Measurements from ENCODE around the gene LIPA. TPM values are rescaled to one million over a fixed set of nuclear protein-coding genes. Genes with fewer than 3 reads are reported as not detected.

LIPA gene
- total and polyA plus RNA-seq, 9 of the 15 experiments (the other 6 are each of a cell fraction or from before 2014, with no cell fraction given): 0.07 to 0.40 (median 0.15) TPM; not detected in 1

GRCh38 chr10:89257581-89257980, 6.0 kb upstream of the LIPA start:
- in situ Hi-C loops (cut with MboI) (no loop called here), intact Hi-C loops (cut with micrococcal nuclease) (no loop called here)
- Histone ChIP-seq H3K9ac (ENCODE audit: insufficient read depth in 1 of 2, low read depth in 2 of 2, low read length in 2 of 2) (no peak overlapping the region), H3K79me2 (ENCODE audit: control insufficient read depth, insufficient read depth, low read length) (no peaks in the 10 kb centered on the region), H3K36me3 (ENCODE audit: control insufficient read depth, insufficient read depth, low read length) (no peaks in the 10 kb centered on the region), H3K4me2 (ENCODE audit: insufficient read depth, low read length) (no peak overlapping the region), H4K20me1 (replicated peaks; ENCODE audit: control insufficient read depth, insufficient read depth, low read length) (no peaks in the 10 kb centered on the region), H3K9me3 (replicated peaks; ENCODE audit: control insufficient read depth, insufficient read depth, low read depth, low read length) (no peaks in the 10 kb centered on the region), H2AFZ (ENCODE audit: low read depth, low read length) (no peak overlapping the region), H3K4me1 (replicated peaks in 1 of 2; ENCODE audit: control insufficient read depth in 2 of 2, insufficient read depth in 2 of 2, low read length in 2 of 2) (no peaks in the 10 kb centered on the region), H3K27me3 (ENCODE audit: control insufficient read depth in 2 of 2, insufficient read depth in 2 of 2, low read length in 2 of 2) (no peaks in the 10 kb centered on the region), H3K9me1 (ENCODE audit: control insufficient read depth, insufficient read depth, low read length) (no peaks in the 10 kb centered on the region), H3K27ac (ENCODE audit: extremely low read depth, low read depth, low read length) (no peak overlapping the region), H3K4me3 (no peak overlapping the region)
- ChIA-PET POLR2A (no interaction called here), CTCF (ENCODE audit: low intra/inter-chr PET ratio) (no interaction called here)
- no TSS peak for BruUV-seq (replicated peaks)
- no peak for ATAC-seq
- TF ChIP-seq HCFC1 (IDR thresholded peaks at IDR 0.05; ENCODE audit: low read depth, low read length): no peak
- TF ChIP-seq E2F6 (IDR thresholded peaks at IDR 0.05; ENCODE audit: borderline replicate concordance in 1 of 2, extremely low read depth in 1 of 2, insufficient read depth in 1 of 2, insufficient read length in 1 of 2, low read depth in 1 of 2, low read length in 1 of 2, poor library complexity in 1 of 2, severe bottlenecking in 1 of 2): no peak
- no peak for TF ChIP-seq JUN (IDR thresholded peaks at IDR 0.05; ENCODE audit: borderline replicate concordance, low read depth, low read length)
- TF ChIP-seq JUN (CRISPR knock-in tag; IDR thresholded peaks at IDR 0.05; ENCODE audit: borderline replicate concordance): no peak
- TF ChIP-seq NONO (IDR thresholded peaks at IDR 0.05; ENCODE audit: low read depth in 2 of 2, low read length in 1 of 2): no peak
- no peak for TF ChIP-seq NFE2 (IDR thresholded peaks at IDR 0.05; ENCODE audit: low read depth)
- TF ChIP-seq RBM25 (IDR thresholded peaks at IDR 0.05; ENCODE audit: low read depth, low read length, severe bottlenecking): no peak
- no peak for TF ChIP-seq ZSCAN29 (IDR thresholded peaks at IDR 0.05)
- DNase-seq (ENCODE audit: extremely low read depth in 1 of 4, low spot score in 3 of 4): no peak
- no peak for FAIRE-seq
- 8% methylated on average over 2 of the region's 2 CpGs for WGBS (ENCODE audit: insufficient coverage, low coverage, missing lambda C conversion rate)

Measured in K562 (cell line).